Measurements from ENCODE around the gene CRPPA. TPM values are rescaled to one million over a fixed set of nuclear protein-coding genes. Genes with fewer than 3 reads are reported as not detected.

CRPPA gene
- polyA plus RNA-seq, 2 of the 4 experiments (the other 2 are of a cell fraction), result 0.59 to 0.88 TPM

DNA sequence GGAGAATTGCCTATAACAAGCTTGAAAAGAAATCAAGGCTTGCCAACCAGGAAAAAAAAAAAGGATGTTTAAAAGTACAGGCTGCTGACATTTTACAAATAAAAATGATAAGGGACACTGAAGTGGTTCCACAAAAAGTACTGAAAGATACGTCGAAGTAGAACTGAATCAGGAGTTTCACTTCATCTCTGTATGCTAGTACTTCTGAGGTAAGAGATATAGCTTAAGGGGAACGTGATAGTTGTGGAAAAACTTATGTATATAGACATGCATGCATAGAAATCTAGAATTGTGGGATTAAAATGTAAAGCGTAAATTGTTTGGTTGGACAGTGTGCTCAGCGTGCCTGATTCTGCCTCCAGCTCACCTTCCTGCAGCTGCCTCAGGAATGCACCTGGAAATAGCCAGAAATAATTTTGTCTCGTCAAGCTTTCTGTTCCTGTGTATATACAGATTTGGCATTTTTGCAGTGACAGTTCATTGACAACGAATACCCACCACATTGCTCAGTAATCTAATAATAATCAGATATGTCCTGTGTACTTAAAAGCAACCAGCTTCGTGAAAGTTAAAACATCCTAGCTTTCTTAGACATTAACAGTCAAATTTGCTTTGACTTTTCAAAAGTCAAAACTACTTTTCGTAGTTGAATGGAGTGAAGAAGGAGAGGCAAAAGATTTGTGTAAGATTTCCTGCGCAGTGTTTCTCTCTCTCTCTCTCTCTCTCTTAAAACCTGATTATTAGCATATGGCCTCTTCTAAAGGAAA is 42.8 kb upstream of the CRPPA start:
- Histone ChIP-seq H3K4me2 (no peak overlapping the region), H3K9me3 (no peaks in the 10 kb centered on the region), H3K27ac (no peak overlapping the region), H3K4me3 (no peak overlapping the region), H3K4me1 (no peaks in the 10 kb centered on the region)
- 49% methylated on average over 10 of the region's 10 CpGs for WGBS (ENCODE audit: missing lambda C conversion rate)
- no peak for TF ChIP-seq FOSB (CRISPR knock-in tag; IDR thresholded peaks at IDR 0.05)
- TF ChIP-seq, protein P1, sequence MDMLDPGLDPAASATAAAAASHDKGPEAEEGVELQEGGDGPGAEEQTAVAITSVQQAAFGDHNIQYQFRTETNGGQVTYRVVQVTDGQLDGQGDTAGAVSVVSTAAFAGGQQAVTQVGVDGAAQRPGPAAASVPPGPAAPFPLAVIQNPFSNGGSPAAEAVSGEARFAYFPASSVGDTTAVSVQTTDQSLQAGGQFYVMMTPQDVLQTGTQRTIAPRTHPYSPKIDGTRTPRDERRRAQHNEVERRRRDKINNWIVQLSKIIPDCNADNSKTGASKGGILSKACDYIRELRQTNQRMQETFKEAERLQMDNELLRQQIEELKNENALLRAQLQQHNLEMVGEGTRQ (IDR thresholded peaks at IDR 0.05), result no peak
- TF ChIP-seq MAZ (IDR thresholded peaks at IDR 0.05; ENCODE audit: borderline replicate concordance, low read depth, low read length), result no peak
- no peak for TF ChIP-seq NFE2L2 (conservative IDR thresholded peaks at IDR 0.05; ENCODE audit: low read length)
- TF ChIP-seq ZNF302 (CRISPR knock-in tag; IDR thresholded peaks at IDR 0.05), result no peak
- TF ChIP-seq HDAC2 (IDR thresholded peaks at IDR 0.05), result no peak
- no peak for TF ChIP-seq KDM1A (IDR thresholded peaks at IDR 0.05; ENCODE audit: low read depth)
- TF ChIP-seq TFCP2L1 (CRISPR knock-in tag; IDR thresholded peaks at IDR 0.05), result no peak
- TF ChIP-seq, protein P2, sequence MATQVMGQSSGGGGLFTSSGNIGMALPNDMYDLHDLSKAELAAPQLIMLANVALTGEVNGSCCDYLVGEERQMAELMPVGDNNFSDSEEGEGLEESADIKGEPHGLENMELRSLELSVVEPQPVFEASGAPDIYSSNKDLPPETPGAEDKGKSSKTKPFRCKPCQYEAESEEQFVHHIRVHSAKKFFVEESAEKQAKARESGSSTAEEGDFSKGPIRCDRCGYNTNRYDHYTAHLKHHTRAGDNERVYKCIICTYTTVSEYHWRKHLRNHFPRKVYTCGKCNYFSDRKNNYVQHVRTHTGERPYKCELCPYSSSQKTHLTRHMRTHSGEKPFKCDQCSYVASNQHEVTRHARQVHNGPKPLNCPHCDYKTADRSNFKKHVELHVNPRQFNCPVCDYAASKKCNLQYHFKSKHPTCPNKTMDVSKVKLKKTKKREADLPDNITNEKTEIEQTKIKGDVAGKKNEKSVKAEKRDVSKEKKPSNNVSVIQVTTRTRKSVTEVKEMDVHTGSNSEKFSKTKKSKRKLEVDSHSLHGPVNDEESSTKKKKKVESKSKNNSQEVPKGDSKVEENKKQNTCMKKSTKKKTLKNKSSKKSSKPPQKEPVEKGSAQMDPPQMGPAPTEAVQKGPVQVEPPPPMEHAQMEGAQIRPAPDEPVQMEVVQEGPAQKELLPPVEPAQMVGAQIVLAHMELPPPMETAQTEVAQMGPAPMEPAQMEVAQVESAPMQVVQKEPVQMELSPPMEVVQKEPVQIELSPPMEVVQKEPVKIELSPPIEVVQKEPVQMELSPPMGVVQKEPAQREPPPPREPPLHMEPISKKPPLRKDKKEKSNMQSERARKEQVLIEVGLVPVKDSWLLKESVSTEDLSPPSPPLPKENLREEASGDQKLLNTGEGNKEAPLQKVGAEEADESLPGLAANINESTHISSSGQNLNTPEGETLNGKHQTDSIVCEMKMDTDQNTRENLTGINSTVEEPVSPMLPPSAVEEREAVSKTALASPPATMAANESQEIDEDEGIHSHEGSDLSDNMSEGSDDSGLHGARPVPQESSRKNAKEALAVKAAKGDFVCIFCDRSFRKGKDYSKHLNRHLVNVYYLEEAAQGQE (IDR thresholded peaks at IDR 0.05), result no peak
- TF ChIP-seq FOSL2 (IDR thresholded peaks at IDR 0.05), result no peak
- no peak for TF ChIP-seq FOSL2 (CRISPR knock-in tag; IDR thresholded peaks at IDR 0.05)
- TF ChIP-seq ELK1 (IDR thresholded peaks at IDR 0.05; ENCODE audit: low read depth, low read length), result no peak
- TF ChIP-seq JUN (IDR thresholded peaks at IDR 0.05), result no peak
- no peak for TF ChIP-seq NPAS2 (CRISPR knock-in tag; IDR thresholded peaks at IDR 0.05; ENCODE audit: borderline replicate concordance)
- TF ChIP-seq, protein P3, sequence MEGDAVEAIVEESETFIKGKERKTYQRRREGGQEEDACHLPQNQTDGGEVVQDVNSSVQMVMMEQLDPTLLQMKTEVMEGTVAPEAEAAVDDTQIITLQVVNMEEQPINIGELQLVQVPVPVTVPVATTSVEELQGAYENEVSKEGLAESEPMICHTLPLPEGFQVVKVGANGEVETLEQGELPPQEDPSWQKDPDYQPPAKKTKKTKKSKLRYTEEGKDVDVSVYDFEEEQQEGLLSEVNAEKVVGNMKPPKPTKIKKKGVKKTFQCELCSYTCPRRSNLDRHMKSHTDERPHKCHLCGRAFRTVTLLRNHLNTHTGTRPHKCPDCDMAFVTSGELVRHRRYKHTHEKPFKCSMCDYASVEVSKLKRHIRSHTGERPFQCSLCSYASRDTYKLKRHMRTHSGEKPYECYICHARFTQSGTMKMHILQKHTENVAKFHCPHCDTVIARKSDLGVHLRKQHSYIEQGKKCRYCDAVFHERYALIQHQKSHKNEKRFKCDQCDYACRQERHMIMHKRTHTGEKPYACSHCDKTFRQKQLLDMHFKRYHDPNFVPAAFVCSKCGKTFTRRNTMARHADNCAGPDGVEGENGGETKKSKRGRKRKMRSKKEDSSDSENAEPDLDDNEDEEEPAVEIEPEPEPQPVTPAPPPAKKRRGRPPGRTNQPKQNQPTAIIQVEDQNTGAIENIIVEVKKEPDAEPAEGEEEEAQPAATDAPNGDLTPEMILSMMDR (IDR thresholded peaks at IDR 0.05), result no peak
- no peak for TF ChIP-seq HOXB13 (CRISPR knock-in tag; IDR thresholded peaks at IDR 0.05; ENCODE audit: low read depth)
- DNase-seq (ENCODE audit: low read depth in 1 of 2, low spot score in 1 of 2) (no peak), ATAC-seq (no peak), FAIRE-seq (no peak)
- CTCF ChIA-PET, result interaction anchor here (1.2 to 2.3 kb wide), 2 partner anchors 31 to 101 kb away, joined by 3 to 4 read pairs; no protein-coding TSS in a partner anchor
- POLR2A ChIA-PET, result no interaction called here

DNA sequence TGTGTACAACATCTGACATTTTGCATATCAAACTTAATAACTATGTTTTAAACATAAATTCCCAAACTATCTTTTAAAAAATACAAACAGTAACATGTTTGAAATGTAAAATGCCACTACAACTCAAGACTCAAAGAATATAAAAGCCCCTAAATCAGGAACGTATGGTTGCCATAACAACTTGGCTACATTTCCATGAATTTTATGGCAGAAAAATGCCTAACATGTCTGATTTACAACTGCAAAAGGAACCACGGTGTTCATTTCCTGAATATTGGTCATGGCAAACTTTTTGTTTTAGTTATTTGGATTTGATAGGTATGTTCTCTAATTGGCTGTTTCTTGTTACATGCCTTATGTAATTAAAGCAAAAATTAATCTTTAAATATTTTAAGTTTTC is 42.2 kb upstream of the CRPPA start:
- H3K4me3 ChIP-seq, result no peak overlapping the region
- ChIA-PET POLR2A (no interaction called here), CTCF (interaction anchor here (1.2 to 2.3 kb wide), 2 partner anchors 31 to 101 kb away, joined by 3 to 4 read pairs; no protein-coding TSS in a partner anchor)
- TF ChIP-seq POLR2AphosphoS2 (conservative IDR thresholded peaks at IDR 0.05; ENCODE audit: low read length), result no peak
- TF ChIP-seq, protein P1 (IDR thresholded peaks at IDR 0.05), result no peak
- TF ChIP-seq NR3C1 (IDR thresholded peaks at IDR 0.05), result no peak
- no peak for TF ChIP-seq SREBF2 (IDR thresholded peaks at IDR 0.05)
- TF ChIP-seq, protein P3 (IDR thresholded peaks at IDR 0.05), result no peak
- TF ChIP-seq NFE2L2 (conservative IDR thresholded peaks at IDR 0.05; ENCODE audit: low read length), result no peak
- TF ChIP-seq CHD4 (IDR thresholded peaks at IDR 0.05; ENCODE audit: borderline replicate concordance), result no peak
- TF ChIP-seq, protein P4, sequence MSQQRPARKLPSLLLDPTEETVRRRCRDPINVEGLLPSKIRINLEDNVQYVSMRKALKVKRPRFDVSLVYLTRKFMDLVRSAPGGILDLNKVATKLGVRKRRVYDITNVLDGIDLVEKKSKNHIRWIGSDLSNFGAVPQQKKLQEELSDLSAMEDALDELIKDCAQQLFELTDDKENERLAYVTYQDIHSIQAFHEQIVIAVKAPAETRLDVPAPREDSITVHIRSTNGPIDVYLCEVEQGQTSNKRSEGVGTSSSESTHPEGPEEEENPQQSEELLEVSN (IDR thresholded peaks at IDR 0.05; ENCODE audit: borderline replicate concordance, low read depth), result no peak
- no peak for TF ChIP-seq RFX5 (IDR thresholded peaks at IDR 0.05)
- no peak for TF ChIP-seq RARB (CRISPR knock-in tag; IDR thresholded peaks at IDR 0.05)
- TF ChIP-seq FOSB (CRISPR knock-in tag; IDR thresholded peaks at IDR 0.05), result no peak
- TF ChIP-seq, protein P5, sequence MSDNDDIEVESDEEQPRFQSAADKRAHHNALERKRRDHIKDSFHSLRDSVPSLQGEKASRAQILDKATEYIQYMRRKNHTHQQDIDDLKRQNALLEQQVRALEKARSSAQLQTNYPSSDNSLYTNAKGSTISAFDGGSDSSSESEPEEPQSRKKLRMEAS (IDR thresholded peaks at IDR 0.05), result no peak
- no peak for TF ChIP-seq TP53 (CRISPR knock-in tag; IDR thresholded peaks at IDR 0.05)
- no peak for DNase-seq (ENCODE audit: low read depth in 1 of 2, low spot score in 1 of 2)
- H3K4me2 ChIP-seq, result no peak overlapping the region
- no peak overlapping the region for H3K27ac ChIP-seq
- 43% methylated on average over 2 of the region's 2 CpGs for WGBS (ENCODE audit: missing lambda C conversion rate)
- no peak for FAIRE-seq
- ATAC-seq, result no peak
- H3K4me1 ChIP-seq, result no peaks in the 10 kb centered on the region
- H3K9me3 ChIP-seq, result no peaks in the 10 kb centered on the region
